ENCODE data around the gene EXTL1. TPM values are rescaled to one million over a fixed set of nuclear protein-coding genes. Genes with fewer than 3 reads are reported as not detected.

The EXTL1 gene
- total and polyA plus RNA-seq, 2 donors (not counting 3 experiments of a cell fraction or from before 2014, with no cell fraction given), result not detected

GRCh38 chr1:26059906-26060305, 38.3 kb downstream of the EXTL1 start:
- dilution Hi-C loops (cut with MboI; ENCODE audit: extremely low pct_ligation_motif_present, low sequenced_read_pairs) (no loop called here), intact Hi-C loops (cut with micrococcal nuclease) (no loop called here)
- TF ChIP-seq MYC (IDR thresholded peaks at IDR 0.05; ENCODE audit: low read depth, low read length), result no peak
- TF ChIP-seq GATA2 (IDR thresholded peaks at IDR 0.05; ENCODE audit: insufficient read depth, insufficient read length, low read depth, low read length), result no peak
- TF ChIP-seq CTCF (IDR thresholded peaks at IDR 0.05; ENCODE audit: extremely low read depth in 1 of 2, insufficient read depth in 1 of 2, low read depth in 1 of 2, low read length in 2 of 2), result no peak
- TF ChIP-seq EZH2 (IDR thresholded peaks at IDR 0.05; ENCODE audit: borderline replicate concordance, low read depth, low read length, severe bottlenecking), result no peak
- no peak for TF ChIP-seq MAX (IDR thresholded peaks at IDR 0.05; ENCODE audit: insufficient read depth, insufficient read length)
- TF ChIP-seq FOS (IDR thresholded peaks at IDR 0.05; ENCODE audit: borderline replicate concordance, insufficient read depth, low read length), result no peak
- TF ChIP-seq JUN (IDR thresholded peaks at IDR 0.05; ENCODE audit: borderline replicate concordance, insufficient read depth, insufficient read length, low read depth), result no peak
- no peak for TF ChIP-seq POLR2A (IDR thresholded peaks at IDR 0.05; ENCODE audit: low read depth, low read length)
- TF ChIP-seq POLR2AphosphoS5 (IDR thresholded peaks at IDR 0.05; ENCODE audit: insufficient read depth, low read depth, low read length), result no peak
- ChIA-PET CTCF (interaction anchor here (1.8 to 2.2 kb wide), 2 partner anchors 85 to 109 kb away, joined by 5 to 8 read pairs; partner anchors contain the start of gene ZNF593), POLR2A (no interaction called here)
- DNase-seq (ENCODE audit: low read depth, low spot score) (no peak), FAIRE-seq (no peak)
- H3K79me2 ChIP-seq (ENCODE audit: control insufficient read depth, insufficient read depth, low read length), result no peaks in the 10 kb centered on the region
- no peaks in the 10 kb centered on the region for H3K36me3 ChIP-seq (ENCODE audit: control insufficient read depth in 2 of 2, extremely low read depth in 1 of 2, insufficient read depth in 2 of 2, low read length in 2 of 2)
- peaks cover 8 to 16% of the 10 kb centered on the region in 2 experiments for H3K27me3 ChIP-seq (ENCODE audit: control insufficient read depth in 2 of 2, insufficient read depth in 2 of 2, low read length in 2 of 2)
- H3K9me3 ChIP-seq (replicated peaks; ENCODE audit: control insufficient read depth, insufficient read depth, low read length), result no peaks in the 10 kb centered on the region
- H3K9ac ChIP-seq (replicated peaks; ENCODE audit: extremely low read depth, insufficient read depth, low read length), result no peak overlapping the region
- H3K4me1 ChIP-seq (ENCODE audit: control insufficient read depth, extremely low read depth, insufficient read depth, low read length), result no peaks in the 10 kb centered on the region
- no peak overlapping the region for H2AFZ ChIP-seq (ENCODE audit: low read depth, low read length)
- H3K4me2 ChIP-seq (ENCODE audit: insufficient read depth, low read length), result no peak overlapping the region
- no TSS peak for BruUV-seq (replicated peaks)
- H3K27ac ChIP-seq (ENCODE audit: insufficient read depth, low read depth, low read length), result no peak overlapping the region
- no peaks in the 10 kb centered on the region for H4K20me1 ChIP-seq (replicated peaks; ENCODE audit: control insufficient read depth, extremely low read depth, insufficient read depth, low read length)
- H3K9me1 ChIP-seq (replicated peaks; ENCODE audit: control insufficient read depth, extremely low read depth, insufficient read depth, low read length), result no peaks in the 10 kb centered on the region
- no peak overlapping the region for H3K4me3 ChIP-seq (replicated peaks in 1 of 3; ENCODE audit: insufficient read depth in 1 of 3, low read depth in 1 of 3, low read length in 3 of 3)
